A549 (cell line): Measurements from ENCODE around the gene CHIT1. TPM values are rescaled to one million over a fixed set of nuclear protein-coding genes. Genes with fewer than 3 reads are reported as not detected.

ENCODE experiments used
- ATAC-seq, 2 experiments: fragments of 200-7000 bp in 1 of 2; fragments of >200 bp in 1 of 2; cut with Nextera tagmentation in 1 of 2; cut with Tn5 transposase in 1 of 2; 3 replicates each; pipeline versions ENCODE4 v1.8.0 to v1.9.1; 2018 to 2020; ENCODE audit warnings: mild to moderate bottlenecking in 1 of 2, moderate library complexity in 1 of 2
- CTCF ChIA-PET: fragments of 300-600 bp; sonication (Branson Sonifier 250); formaldehyde crosslinking; extraction: SDS; loops from one replicate; lab custom pipeline; 2021; ENCODE audit warnings: antibody characterized with exemption, inconsistent platforms; lab: Yijun Ruan, JAX
- POLR2A ChIA-PET: fragments of 350-600 bp; formaldehyde crosslinking; extraction: SDS; loops from one replicate; lab custom pipeline; 2021; ENCODE audit warnings: antibody characterized with exemption, inconsistent platforms; lab: Yijun Ruan, JAX
- DNase-seq, 2 experiments: peaks; one replicate each; pipeline versions ENCODE4 v3.0.0 to v3.0.0-alpha.2; 2011 to 2016; ENCODE audit warnings: low read depth in 1 of 2, low spot score in 1 of 2
- FAIRE-seq: peaks from 2 replicates; lab custom pipeline; 2011; peaks lifted over from hg19 to GRCh38; lab: Jason Lieb, UNC
- H3K27ac ChIP-seq, 2 experiments: fragments of >200 bp; sonication (Bioruptor Twin); formaldehyde crosslinking; 3 replicates each; pipeline ENCODE4 v1.5.1; 2016 to 2017
- H3K4me1 ChIP-seq: fragments of >200 bp; sonication (Bioruptor Twin); formaldehyde crosslinking; 3 replicates; pipeline ENCODE4 v1.6.1; 2016
- H3K4me2 ChIP-seq: fragments of >200 bp; sonication (Bioruptor Twin); formaldehyde crosslinking; 3 replicates; pipeline ENCODE4 v1.6.1; 2016
- H3K4me3 ChIP-seq: fragments of >200 bp; sonication (Bioruptor Twin); formaldehyde crosslinking; 3 replicates; pipeline ENCODE4 v1.5.1; 2016
- H3K9me3 ChIP-seq: fragments of >200 bp; sonication (Bioruptor Twin); formaldehyde crosslinking; 3 replicates; pipeline ENCODE4 v1.6.1; 2016
- BHLHE40 ChIP-seq: IDR thresholded peaks from 2 replicates; pipeline ENCODE4 v1.6.1; 2012; ENCODE audit warnings: low read depth, low read length, inconsistent platforms
- CBX2 ChIP-seq: fragments of 200-600 bp; sonication (generic); IDR thresholded peaks from 2 replicates; pipeline ENCODE4 v1.6.1; 2016; ENCODE audit warnings: low read depth, mild to moderate bottlenecking, borderline replicate concordance
- CHD4 ChIP-seq: fragments of 200-600 bp; sonication (generic); IDR thresholded peaks from 2 replicates; pipeline ENCODE4 v1.6.1; 2016; ENCODE audit warnings: antibody characterized with exemption, mild to moderate bottlenecking, borderline replicate concordance
- E2F6 ChIP-seq: IDR thresholded peaks from 2 replicates; pipeline ENCODE4 v1.6.1; 2012; ENCODE audit warnings: low read depth, borderline replicate concordance
- ESRRA ChIP-seq: fragments of 150-350 bp; IDR thresholded peaks from 2 replicates; pipeline ENCODE4 v1.6.1; 2014; ENCODE audit warnings: mild to moderate bottlenecking, low read length, borderline replicate concordance
- GATA3 ChIP-seq: IDR thresholded peaks from 2 replicates; pipeline ENCODE4 v1.6.1; 2012; ENCODE audit warnings: borderline replicate concordance
- HDAC2 ChIP-seq: fragments of 200-600 bp; sonication (generic); IDR thresholded peaks from 2 replicates; pipeline ENCODE4 v1.6.1; 2016
- HOXA7 ChIP-seq: fragments of 250-450 bp; sonication (Bioruptor Pico); IDR thresholded peaks from 2 replicates; pipeline ENCODE4 v1.5.0; 2020; ENCODE audit warnings: mild to moderate bottlenecking, moderate library complexity
- HOXB13 ChIP-seq: fragments of 250-450 bp; sonication (Bioruptor Pico); IDR thresholded peaks from 2 replicates; pipeline ENCODE4 v1.5.0; 2020; ENCODE audit warnings: low read depth, mild to moderate bottlenecking, moderate library complexity
- HOXB5 ChIP-seq: fragments of 250-450 bp; sonication (Bioruptor Pico); IDR thresholded peaks from 2 replicates; pipeline ENCODE4 v1.5.0; 2020; ENCODE audit warnings: mild to moderate bottlenecking, moderate library complexity
- JUN ChIP-seq, 2 experiments: fragments of >200 bp; sonication (Bioruptor Twin); formaldehyde crosslinking; IDR thresholded peaks; 2 replicates in 1 of 2; 3 replicates in 1 of 2; pipeline ENCODE4 v1.6.1; 2016 to 2017
- KDM1A ChIP-seq: fragments of 200-600 bp; sonication (generic); IDR thresholded peaks from 2 replicates; pipeline ENCODE4 v1.6.1; 2016; ENCODE audit warnings: low read depth, mild to moderate bottlenecking
- NFE2L2 ChIP-seq: fragments of 150-350 bp; conservative IDR thresholded peaks from 2 replicates; pipeline ENCODE4 v1.6.1; 2014; ENCODE audit warnings: low read length
- PHF8 ChIP-seq: fragments of 200-600 bp; sonication (generic); IDR thresholded peaks from 2 replicates; pipeline ENCODE4 v1.6.1; 2016; ENCODE audit warnings: low read depth, mild to moderate bottlenecking, antibody characterized with exemption, moderate library complexity, borderline replicate concordance
- POLR2A ChIP-seq: IDR thresholded peaks from 2 replicates; pipeline ENCODE4 v1.6.1; 2012; ENCODE audit warnings: mild to moderate bottlenecking, low read length
- POLR2AphosphoS2 ChIP-seq: conservative IDR thresholded peaks from 2 replicates; pipeline ENCODE4 v1.6.1; 2012; ENCODE audit warnings: low read length, improper control_type of control experiment, inconsistent platforms
- RCOR1 ChIP-seq: fragments of 150-350 bp; IDR thresholded peaks from 2 replicates; pipeline ENCODE4 v1.6.1; 2014; ENCODE audit warnings: antibody characterized with exemption, low read length, low read depth
- RNF2 ChIP-seq: fragments of 200-600 bp; sonication (generic); IDR thresholded peaks from 2 replicates; pipeline ENCODE4 v1.6.1; 2016; ENCODE audit warnings: low read depth, mild to moderate bottlenecking, antibody characterized with exemption, moderate library complexity, borderline replicate concordance
- SREBF2 ChIP-seq: fragments of 450-650 bp; IDR thresholded peaks from 2 replicates; pipeline ENCODE4 v1.6.1; 2014; ENCODE audit warnings: mild to moderate bottlenecking, moderate library complexity
- ZC3H11A ChIP-seq: fragments of 450-650 bp; IDR thresholded peaks from 2 replicates; pipeline ENCODE4 v1.6.1; 2014; ENCODE audit warnings: antibody characterized with exemption, mild to moderate bottlenecking
- ZNF302 ChIP-seq: fragments of 250-450 bp; sonication (Bioruptor Pico); IDR thresholded peaks from 2 replicates; pipeline ENCODE4 v1.9.0; 2021; ENCODE audit warnings: inconsistent platforms, mild to moderate bottlenecking, moderate library complexity
- WGBS: methylation state at CpG from one replicate; pipeline ENCODE4 v1.1.6; 2017; ENCODE audit errors: missing lambda C conversion rate; 5-methylcytosine and 5-hydroxymethylcytosine counted together
- polyA plus RNA-seq, 4 experiments: library from polyadenylated mRNA; depleted of rRNA in 3 of 4; stranded (reverse); fragments of >200 nt; fragmentation: RNase III in 1 of 4; extraction: RNeasy Plus Mini Kit Qiagen cat#74134 plus additional on column Dnase treatment in 1 of 4; gene quantifications; 2 replicates in 3 of 4; 3 replicates in 1 of 4; pipeline ENCODE4 v1.2.3, GENCODE V29; 2011 to 2017
- TF ChIP-seq, protein P1 (sequence below): IDR thresholded peaks from 2 replicates; pipeline ENCODE4 v1.6.1; 2012

CHIT1 gene
- polyA plus RNA-seq, 2 of the 4 experiments (the other 2 are of a cell fraction): not detected

DNA sequence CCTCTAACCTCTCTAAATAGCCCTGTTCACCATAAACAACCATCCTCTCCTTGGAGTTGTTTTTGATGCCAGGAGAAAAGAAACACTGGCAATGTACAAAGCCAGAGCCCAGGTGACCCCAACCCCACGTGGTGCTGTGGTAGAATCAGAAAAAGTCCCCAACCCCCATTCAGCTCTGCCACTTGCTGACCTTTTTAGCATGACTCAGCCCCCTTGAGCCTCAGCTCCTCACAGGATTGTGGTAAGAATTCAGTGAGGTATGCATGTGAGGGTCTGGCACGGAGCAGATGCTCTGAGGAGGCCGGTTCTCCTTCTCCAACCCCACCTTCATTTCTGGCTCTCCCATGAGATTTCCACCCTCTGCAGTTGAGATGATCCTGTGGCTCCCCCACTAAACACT lies 31.8 kb downstream of the CHIT1 start:
- no peak for FAIRE-seq
- WGBS: 28% methylated on average over 3 of the region's 3 CpGs
- Histone ChIP-seq H3K4me1 (peaks cover 9% of the 10 kb centered on the region; the same call in 1 of the 3 replicates), H3K4me2 (0 out of 3 replicates have a peak overlapping the region, but pooled peaks have one; percentile 34), H3K27ac (peak overlapping the region in 1 of 2 experiments; percentile 10; a peak in 1 of 6 replicates), H3K4me3 (no peak overlapping the region), H3K9me3 (no peaks in the 10 kb centered on the region)
- ChIA-PET POLR2A (no interaction called here), CTCF (interaction anchor here (0.8 to 7.2 kb wide), 5 partner anchors 19 to 158 kb away, joined by 3 to 40 read pairs (median 19); no protein-coding TSS in a partner anchor)
- DNase-seq: no peak
- TF ChIP-seq HOXB5 (CRISPR knock-in tag): no peak
- TF ChIP-seq ESRRA: no peak
- no peak for TF ChIP-seq CHD4
- TF ChIP-seq, protein P1, sequence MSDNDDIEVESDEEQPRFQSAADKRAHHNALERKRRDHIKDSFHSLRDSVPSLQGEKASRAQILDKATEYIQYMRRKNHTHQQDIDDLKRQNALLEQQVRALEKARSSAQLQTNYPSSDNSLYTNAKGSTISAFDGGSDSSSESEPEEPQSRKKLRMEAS: no peak
- TF ChIP-seq HOXA7 (CRISPR knock-in tag): no peak
- no peak for TF ChIP-seq SREBF2
- no peak for TF ChIP-seq NFE2L2
- no peak for TF ChIP-seq PHF8
- TF ChIP-seq HOXB13 (CRISPR knock-in tag): no peak
- TF ChIP-seq RCOR1: no peak
- no peak for TF ChIP-seq JUN (IDR thresholded peaks at IDR 0.05)
- no peak for TF ChIP-seq ZC3H11A
- TF ChIP-seq KDM1A: no peak
- TF ChIP-seq POLR2AphosphoS2: no peak
- no peak for TF ChIP-seq HDAC2
- TF ChIP-seq ZNF302 (CRISPR knock-in tag): no peak
- no peak for TF ChIP-seq GATA3
- no peak for TF ChIP-seq BHLHE40
- TF ChIP-seq POLR2A: no peak
- no peak for TF ChIP-seq E2F6
- ATAC-seq: no peak

DNA sequence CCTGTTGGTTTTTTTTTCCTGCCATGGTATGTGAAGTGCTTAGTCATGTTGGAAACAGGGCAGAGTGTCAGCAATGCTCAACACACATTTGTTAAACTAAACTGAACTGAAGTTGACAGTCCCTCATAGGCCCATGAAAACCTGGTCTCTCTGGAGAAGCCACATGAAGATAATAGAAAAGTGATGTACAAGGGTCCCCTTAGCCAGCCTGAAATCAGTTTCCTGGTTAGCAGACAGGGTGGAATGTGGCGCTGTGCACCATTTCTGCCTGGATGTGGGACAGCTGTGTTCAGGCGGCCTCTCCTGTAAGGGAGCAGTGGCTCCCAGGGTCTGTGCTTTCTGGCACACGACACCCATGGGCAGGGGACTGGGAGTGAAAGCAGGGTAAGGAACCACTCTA lies 33.1 kb downstream of the CHIT1 start:
- H3K4me1 ChIP-seq: peaks cover 9% of the 10 kb centered on the region; the same call in 1 of the 3 replicates
- H3K4me2 ChIP-seq: no peak overlapping the region
- TF ChIP-seq POLR2A: no peak
- WGBS: 88% methylated on average over 3 of the region's 3 CpGs
- ChIA-PET CTCF (interaction anchor here (0.9 to 1.6 kb wide), 3 partner anchors 20 to 31 kb away, joined by 4 to 5 read pairs (median 4); no protein-coding TSS in a partner anchor), POLR2A (no interaction called here)
- H3K9me3 ChIP-seq: no peaks in the 10 kb centered on the region
- DNase-seq (no peak), ATAC-seq (peak in 1 of 2 experiments; percentile 37; a peak in 2 of 6 replicates), FAIRE-seq (no peak)
- peak overlapping the region in 1 of 2 experiments; percentile 24; a peak in 1 of 6 replicates for H3K27ac ChIP-seq
- H3K4me3 ChIP-seq: no peak overlapping the region

DNA sequence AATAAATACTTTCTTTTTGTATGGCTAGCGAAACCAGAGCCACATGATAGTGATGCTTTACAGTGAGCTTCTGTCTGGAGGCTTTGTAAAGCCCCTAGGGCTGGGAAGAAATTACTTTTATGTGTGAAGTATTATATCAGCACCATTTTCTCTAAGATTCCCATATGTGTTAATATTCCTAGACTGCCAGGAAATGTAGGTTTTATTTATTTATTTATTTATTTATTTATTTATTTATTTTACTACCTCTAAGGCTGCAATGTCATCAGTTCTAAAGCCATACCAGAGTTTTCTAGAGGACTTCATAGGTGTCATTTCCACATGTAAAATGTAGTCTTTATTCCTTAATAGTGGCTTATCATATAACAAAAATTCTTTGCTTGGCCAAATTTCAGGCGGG lies 38.5 kb downstream of the CHIT1 start:
- TF ChIP-seq CBX2 (no peak), ZC3H11A (peak; percentile 94), RNF2 (no peak), HOXB13 (CRISPR knock-in tag) (no peak)
- TF ChIP-seq, all 56 proteins: peak for 1
- CTCF ChIA-PET: interaction anchor here (0.9 to 2.7 kb wide), 9 partner anchors 8 to 152 kb away, joined by 3 to 8 read pairs (median 4); no protein-coding TSS in a partner anchor
- Histone ChIP-seq H3K27ac (no peak overlapping the region), H3K4me2 (no peak overlapping the region), H3K4me1 (no peaks in the 10 kb centered on the region), H3K9me3 (no peaks in the 10 kb centered on the region), H3K4me3 (no peak overlapping the region)
- DNase-seq (no peak), ATAC-seq (no peak), FAIRE-seq (no peak)
- POLR2A ChIA-PET: no interaction called here
- 69% methylated on average over 2 of the region's 2 CpGs for WGBS
